T-helper 1 cell treated with Interleukin-12 subunit alpha and Interleukin-12 subunit beta and Interleukin-4 antibody, amounts not matched to agents 30 μg/mL and 1 μg/mL, for 36 hours (primary cell): ENCODE measurements around the gene PROCA1.

Experiments
- H3K27ac Mint-ChIP-seq: one replicate; pipeline ENCODE4 v1.8.0; 2021; ENCODE audit warnings: mild to moderate bottlenecking, mixed read lengths
- H3K27me3 Mint-ChIP-seq: one replicate; pipeline ENCODE4 v1.8.0; 2021; ENCODE audit warnings: low read depth, mixed read lengths
- H3K36me3 Mint-ChIP-seq: one replicate; pipeline ENCODE4 v1.8.0; 2021; ENCODE audit warnings: low read depth, mixed read lengths
- H3K4me1 Mint-ChIP-seq: one replicate; pipeline ENCODE4 v1.8.0; 2021; ENCODE audit warnings: low read depth, mixed read lengths
- H3K4me3 Mint-ChIP-seq: one replicate; pipeline ENCODE4 v1.8.0; 2021; ENCODE audit warnings: mild to moderate bottlenecking, moderate library complexity, mixed read lengths
- H3K9me3 Mint-ChIP-seq: one replicate; pipeline ENCODE4 v1.8.0; 2021; ENCODE audit warnings: mixed read lengths

The PROCA1 gene

DNA sequence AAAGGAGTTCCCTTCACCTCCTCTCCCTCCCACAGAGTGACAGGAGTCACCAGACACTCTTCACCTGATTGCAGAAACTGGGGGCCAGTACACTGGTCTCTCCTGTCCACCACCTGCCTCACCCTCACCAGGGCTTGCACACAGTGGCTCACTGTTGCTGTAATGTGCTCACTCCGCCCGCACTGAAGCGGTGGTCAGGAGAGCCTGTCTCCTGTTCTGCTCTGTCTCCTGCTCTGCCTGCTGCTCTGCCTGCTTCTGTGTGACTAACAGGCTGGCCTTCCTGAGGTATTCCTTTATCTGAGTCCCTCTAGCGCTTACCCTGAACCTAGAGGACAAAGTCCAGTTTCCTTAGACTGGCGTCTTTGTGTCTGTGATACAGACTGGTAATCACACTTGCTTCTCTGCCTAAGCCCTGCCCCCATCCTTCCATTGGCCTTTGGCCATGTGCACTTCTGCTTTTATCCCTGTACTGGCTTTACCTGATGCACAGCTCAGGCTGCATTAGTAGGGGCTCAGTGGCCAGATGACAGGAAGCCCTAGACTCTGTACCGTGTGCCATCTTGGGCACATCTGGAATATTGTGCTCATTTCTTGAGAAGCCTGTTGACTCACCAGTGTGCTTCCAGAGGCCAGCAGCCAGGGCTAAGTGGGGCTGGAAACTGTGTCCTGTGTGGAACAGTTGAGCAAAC, 13.3 kb downstream of the PROCA1 start:
- peaks cover 49% of the 10 kb centered on the region for H3K36me3 Mint-ChIP-seq
- H3K4me1 Mint-ChIP-seq = no peaks in the 10 kb centered on the region
- H3K27me3 Mint-ChIP-seq = no peaks in the 10 kb centered on the region
- no peak overlapping the region for H3K27ac Mint-ChIP-seq
- no peaks in the 10 kb centered on the region for H3K9me3 Mint-ChIP-seq
- no peak overlapping the region for H3K4me3 Mint-ChIP-seq

DNA sequence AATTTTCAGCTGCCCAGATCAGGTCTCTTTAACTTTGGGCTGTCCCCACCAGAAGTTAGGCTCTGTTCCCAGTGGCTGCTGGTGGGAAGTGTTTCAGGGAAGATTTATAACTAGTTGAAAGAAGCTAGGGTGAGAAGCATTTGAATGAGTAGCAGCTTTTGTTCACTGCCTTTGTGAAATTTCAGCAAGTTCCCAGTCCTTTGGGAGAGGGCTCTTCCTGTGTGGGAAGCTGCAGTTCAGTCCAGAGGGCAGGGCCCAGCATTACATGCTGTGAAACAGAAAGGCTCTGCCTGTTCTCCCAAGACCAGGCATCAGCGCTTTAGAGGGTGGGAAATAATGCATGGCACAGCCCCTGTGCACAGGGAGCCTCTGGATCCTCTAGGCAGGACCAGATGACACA, 17.8 kb downstream of the PROCA1 start:
- H3K4me1 Mint-ChIP-seq = no peaks in the 10 kb centered on the region

DNA sequence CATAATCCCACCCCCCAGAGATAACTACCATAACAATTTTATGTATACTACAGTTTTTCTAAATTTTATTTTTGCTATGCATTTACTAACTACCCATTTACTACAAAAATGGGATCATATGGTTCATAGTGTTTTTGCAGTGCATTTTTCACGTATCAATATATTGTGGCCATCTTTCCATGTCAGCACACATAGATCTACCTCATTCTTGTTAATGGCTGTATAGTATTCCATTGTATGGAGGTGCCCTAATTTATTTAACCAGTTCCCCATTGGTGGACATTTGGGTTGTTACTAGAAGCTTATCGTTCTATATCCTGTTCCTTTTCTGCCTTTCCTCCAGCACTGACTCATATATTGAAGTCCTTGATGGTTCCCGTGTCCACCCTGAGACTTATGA, 22.7 kb downstream of the PROCA1 start:
- no peak overlapping the region for H3K27ac Mint-ChIP-seq
- no peaks in the 10 kb centered on the region for H3K9me3 Mint-ChIP-seq
- peaks cover 65% of the 10 kb centered on the region for H3K36me3 Mint-ChIP-seq
- H3K27me3 Mint-ChIP-seq = no peaks in the 10 kb centered on the region
- no peak overlapping the region for H3K4me3 Mint-ChIP-seq
- H3K4me1 Mint-ChIP-seq = no peaks in the 10 kb centered on the region

More for the DNA sequence above, 17.8 kb downstream of the PROCA1 start:
- no peak overlapping the region for H3K27ac Mint-ChIP-seq
- H3K4me3 Mint-ChIP-seq = no peak overlapping the region
- H3K36me3 Mint-ChIP-seq = peaks cover 49% of the 10 kb centered on the region
- no peaks in the 10 kb centered on the region for H3K9me3 Mint-ChIP-seq
- no peaks in the 10 kb centered on the region for H3K27me3 Mint-ChIP-seq

- Mint-ChIP-seq H3K9me3 (no peaks in the 10 kb centered on the region), H3K27ac (no peak overlapping the region), H3K36me3 (peaks cover 63% of the 10 kb centered on the region), H3K4me1 (no peaks in the 10 kb centered on the region), H3K4me3 (no peak overlapping the region), H3K27me3 (no peaks in the 10 kb centered on the region)
Measured at GRCh38 chr17:28688481-28688880, 23.2 kb downstream of the PROCA1 start.

GRCh38 chr17:28686296-28686695, 25.4 kb downstream of the PROCA1 start:
- Mint-ChIP-seq H3K27me3 (no peaks in the 10 kb centered on the region), H3K4me3 (no peak overlapping the region), H3K9me3 (no peaks in the 10 kb centered on the region), H3K4me1 (no peaks in the 10 kb centered on the region), H3K27ac (no peak overlapping the region), H3K36me3 (peaks cover 70% of the 10 kb centered on the region)

DNA sequence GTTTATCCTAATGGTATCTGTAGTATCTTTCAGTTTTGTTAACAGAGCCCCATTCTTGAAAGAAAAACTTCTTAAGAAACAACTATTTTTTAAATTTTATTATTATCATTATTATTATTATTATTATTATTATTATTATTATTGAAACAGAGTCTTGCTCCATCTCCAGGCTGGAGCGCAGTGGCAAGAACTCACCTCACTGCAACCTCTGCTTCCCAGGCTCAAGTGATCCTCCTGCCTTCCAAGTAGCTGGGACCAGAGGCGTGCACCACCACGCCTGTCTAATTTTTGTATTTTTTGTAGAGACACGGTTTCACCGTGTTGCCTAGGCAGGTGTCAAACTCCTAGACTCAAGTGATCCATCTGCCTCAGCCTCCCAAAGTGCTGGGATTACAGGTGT, 26.3 kb downstream of the PROCA1 start:
- no peaks in the 10 kb centered on the region for H3K9me3 Mint-ChIP-seq
- H3K36me3 Mint-ChIP-seq = peaks cover 66% of the 10 kb centered on the region
- H3K27ac Mint-ChIP-seq = no peak overlapping the region
- H3K4me1 Mint-ChIP-seq = no peaks in the 10 kb centered on the region
- H3K4me3 Mint-ChIP-seq = no peak overlapping the region
- no peaks in the 10 kb centered on the region for H3K27me3 Mint-ChIP-seq

DNA sequence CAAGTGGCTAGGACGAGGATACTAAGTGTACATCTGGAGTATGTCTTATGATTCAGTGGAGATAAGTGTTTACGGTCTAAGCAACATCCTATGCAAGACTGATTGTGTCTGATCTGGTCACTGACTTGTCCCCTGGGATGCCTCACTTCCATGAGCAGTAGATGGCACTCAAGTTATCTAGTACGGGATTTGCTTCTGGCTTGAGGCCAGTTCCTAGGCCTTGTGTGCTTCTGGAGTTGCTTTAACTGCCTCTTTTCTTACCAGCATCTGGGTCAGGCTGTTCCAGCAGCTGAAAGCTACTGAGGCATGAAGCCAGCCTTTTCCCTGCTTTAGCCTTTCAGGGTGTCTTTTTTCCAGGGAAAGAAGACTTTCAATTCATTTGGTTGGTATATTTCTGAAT, 26.7 kb downstream of the PROCA1 start:
- H3K27ac Mint-ChIP-seq = no peak overlapping the region

DNA sequence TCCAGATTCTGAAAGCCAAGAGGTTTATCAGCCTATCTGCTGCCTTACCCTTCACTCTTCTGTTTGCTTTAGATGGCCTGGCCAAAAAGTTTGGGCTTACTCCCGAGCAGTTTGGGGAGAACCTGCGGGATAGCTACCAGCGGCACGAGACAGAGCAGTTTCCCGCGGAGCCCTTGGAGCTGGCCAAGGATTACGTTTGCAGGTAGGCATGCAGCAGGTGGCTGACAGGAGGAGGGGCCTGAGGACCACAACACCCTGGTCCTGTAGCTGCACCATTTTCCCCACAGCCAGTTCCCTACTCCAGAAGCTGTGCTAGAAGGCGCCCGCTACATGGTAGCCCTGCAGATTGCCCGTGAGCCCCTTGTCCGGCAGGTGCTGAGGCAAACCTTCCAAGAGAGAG, 29.0 kb downstream of the PROCA1 start:
- peaks cover 50% of the 10 kb centered on the region for H3K36me3 Mint-ChIP-seq
- H3K27ac Mint-ChIP-seq = no peak overlapping the region
- H3K9me3 Mint-ChIP-seq = no peaks in the 10 kb centered on the region
- no peaks in the 10 kb centered on the region for H3K27me3 Mint-ChIP-seq
- no peak overlapping the region for H3K4me3 Mint-ChIP-seq
- no peaks in the 10 kb centered on the region for H3K4me1 Mint-ChIP-seq

More for the DNA sequence above, 26.7 kb downstream of the PROCA1 start:
- Mint-ChIP-seq H3K4me3 (no peak overlapping the region), H3K36me3 (peaks cover 62% of the 10 kb centered on the region), H3K9me3 (no peaks in the 10 kb centered on the region), H3K27me3 (no peaks in the 10 kb centered on the region), H3K4me1 (no peaks in the 10 kb centered on the region)

- peaks cover 3% of the 10 kb centered on the region for H3K4me1 Mint-ChIP-seq
- no peak overlapping the region for H3K4me3 Mint-ChIP-seq
- H3K27me3 Mint-ChIP-seq = no peaks in the 10 kb centered on the region
- peaks cover 53% of the 10 kb centered on the region for H3K36me3 Mint-ChIP-seq
- no peaks in the 10 kb centered on the region for H3K9me3 Mint-ChIP-seq
- H3K27ac Mint-ChIP-seq = no peak overlapping the region
Measured at GRCh38 chr17:28675980-28676379, 35.7 kb downstream of the PROCA1 start.

- Mint-ChIP-seq H3K27me3 (no peaks in the 10 kb centered on the region), H3K9me3 (no peaks in the 10 kb centered on the region), H3K4me3 (no peak overlapping the region), H3K27ac (no peak overlapping the region), H3K36me3 (peaks cover 56% of the 10 kb centered on the region), H3K4me1 (peaks cover 5% of the 10 kb centered on the region)
Measured at GRCh38 chr17:28675490-28675889, 36.2 kb downstream of the PROCA1 start.

DNA sequence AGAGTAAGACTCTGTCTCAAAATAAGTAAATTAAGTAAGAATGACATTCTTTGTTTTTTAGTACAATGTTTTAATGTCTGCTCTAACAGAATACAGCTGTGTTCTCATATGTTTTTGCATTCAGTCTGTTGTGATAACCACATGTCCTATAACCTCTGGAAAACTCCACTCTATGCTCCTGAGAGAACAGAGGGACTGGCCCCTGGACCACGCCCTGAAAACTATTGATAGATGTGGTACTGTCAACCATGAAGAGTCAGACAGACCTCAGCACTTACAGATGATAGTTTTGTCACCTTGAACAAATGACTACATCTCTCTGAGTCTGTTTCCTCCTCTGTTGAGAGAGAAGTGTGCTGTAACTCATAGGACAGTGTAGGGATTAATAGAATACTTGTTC, 41.8 kb downstream of the PROCA1 start:
- Mint-ChIP-seq H3K9me3 (no peaks in the 10 kb centered on the region), H3K4me1 (peaks cover 22% of the 10 kb centered on the region), H3K27ac (no peak overlapping the region), H3K27me3 (no peaks in the 10 kb centered on the region), H3K36me3 (peaks cover 38% of the 10 kb centered on the region), H3K4me3 (no peak overlapping the region)

- no peaks in the 10 kb centered on the region for H3K9me3 Mint-ChIP-seq
- H3K27ac Mint-ChIP-seq = peak overlapping the region; percentile 28
- H3K36me3 Mint-ChIP-seq = peaks cover 32% of the 10 kb centered on the region
- no peak overlapping the region for H3K4me3 Mint-ChIP-seq
- H3K27me3 Mint-ChIP-seq = no peaks in the 10 kb centered on the region
- peaks cover 38% of the 10 kb centered on the region for H3K4me1 Mint-ChIP-seq
Measured at GRCh38 chr17:28667870-28668269, 43.8 kb downstream of the PROCA1 start.

- Mint-ChIP-seq H3K4me1 (peaks cover 40% of the 10 kb centered on the region), H3K36me3 (peaks cover 25% of the 10 kb centered on the region), H3K27me3 (no peaks in the 10 kb centered on the region), H3K9me3 (no peaks in the 10 kb centered on the region), H3K27ac (peak overlapping the region; percentile 12), H3K4me3 (no peak overlapping the region)
Measured at GRCh38 chr17:28665994-28666393, 45.7 kb downstream of the PROCA1 start.

- H3K9me3 Mint-ChIP-seq = no peaks in the 10 kb centered on the region
- H3K4me1 Mint-ChIP-seq = peaks cover 49% of the 10 kb centered on the region
- H3K4me3 Mint-ChIP-seq = peak overlapping the region; percentile 100
- H3K27ac Mint-ChIP-seq = peak overlapping the region; percentile 99
- H3K27me3 Mint-ChIP-seq = no peaks in the 10 kb centered on the region
- H3K36me3 Mint-ChIP-seq = peaks cover 33% of the 10 kb centered on the region
Measured at GRCh38 chr17:28663723-28664122, 48.0 kb downstream of the PROCA1 start.

- Mint-ChIP-seq H3K9me3 (no peaks in the 10 kb centered on the region), H3K27ac (peak overlapping the region; percentile 99), H3K36me3 (peaks cover 40% of the 10 kb centered on the region), H3K27me3 (no peaks in the 10 kb centered on the region), H3K4me3 (peak overlapping the region; percentile 100), H3K4me1 (peaks cover 43% of the 10 kb centered on the region)
Measured at GRCh38 chr17:28662527-28662829, 49.2 kb downstream of the PROCA1 start.
